HS-27A (cell line): ENCODE data around the gene PRSS3.
"Not testable (repeated sequence)": the region's sequence is repeated elsewhere in the genome, so short reads cannot be mapped to it uniquely, and the experiment has no call there.

Source experiments
- DNase-seq: peaks from one replicate; pipeline ENCODE4 v3.0.0-alpha.2; 2012; ENCODE audit warnings: low read depth, missing footprints

Gene PRSS3

GRCh38 chr9:33786681-33787080, 8.7 kb upstream of the PRSS3 start:
- no peak for DNase-seq

GRCh38 chr9:33787839-33788238, 7.5 kb upstream of the PRSS3 start:
- DNase-seq = no peak

- not testable (repeated sequence) for DNase-seq
These were observed 5.9 kb upstream of the PRSS3 start for GRCh38 chr9:33789429-33789828.

- no peak for DNase-seq
These were observed 4.2 kb upstream of the PRSS3 start for GRCh38 chr9:33791117-33791516.

- DNase-seq = not testable (repeated sequence)
These were observed 1.9 kb upstream of the PRSS3 start for GRCh38 chr9:33793496-33793895.

GRCh38 chr9:33794560-33794959, 801 bp upstream of the PRSS3 start:
- DNase-seq = no peak

- no peak for DNase-seq
These were observed 458 bp downstream of the PRSS3 start for GRCh38 chr9:33795819-33796218.

GRCh38 chr9:33796679-33797078, 1.3 kb downstream of the PRSS3 start:
- not testable (repeated sequence) for DNase-seq

- DNase-seq = no peak
These were observed 2.5 kb downstream of the PRSS3 start for GRCh38 chr9:33797837-33798236.

- no peak for DNase-seq
These were observed 3.2 kb downstream of the PRSS3 start for GRCh38 chr9:33798545-33798944.

- no peak for DNase-seq
These were observed 4.8 kb downstream of the PRSS3 start for GRCh38 chr9:33799928-33800704.

- DNase-seq = no peak
These were observed 5.5 kb downstream of the PRSS3 start for GRCh38 chr9:33800886-33801285.

GRCh38 chr9:33801943-33802500, 6.7 kb downstream of the PRSS3 start:
- DNase-seq = not testable (repeated sequence)

GRCh38 chr9:33804196-33804595, 8.8 kb downstream of the PRSS3 start:
- not testable (repeated sequence) for DNase-seq

- not testable (repeated sequence) for DNase-seq
These were observed 11.8 kb downstream of the PRSS3 start for GRCh38 chr9:33807156-33807555.

GRCh38 chr9:33808979-33809322, 13.6 kb downstream of the PRSS3 start:
- DNase-seq = not testable (repeated sequence)

GRCh38 chr9:33809506-33809905, 14.1 kb downstream of the PRSS3 start:
- no peak for DNase-seq

GRCh38 chr9:33813712-33814641, 18.6 kb downstream of the PRSS3 start:
- peak; percentile 46 for DNase-seq

GRCh38 chr9:33815781-33816180, 20.4 kb downstream of the PRSS3 start:
- DNase-seq = no peak

- DNase-seq = peak; percentile 96
These were observed 21.2 kb downstream of the PRSS3 start, which contains the start of gene UBE2R2 for GRCh38 chr9:33816327-33817252. Gene UBE2R2 (plus strand): TSS chr9:33817160. CDS start chr9:33817758, 598 bp downstream.
